Posterior cingulate gyrus (tissue), 11 donors: Measurements from ENCODE around the gene NCBP3.

Source experiments
- DNase-seq, 10 donors: peaks; one replicate each; pipeline versions ENCODE4 v3.0.0 to v3.0.0-alpha.2; 2020 to 2021; ENCODE audit warnings: mixed read lengths in 3 of 10
- intact Hi-C: fragments of 100-400 bp; cut with DNase I; formaldehyde crosslinking; loops from one replicate; pipeline ENCODE4 v1.15.1; 2023

Gene NCBP3

GRCh38 chr17:3765981-3766380 is 80.1 kb downstream of the NCBP3 start:
- intact Hi-C loops = no loop called here
- DNase-seq = peak in 2 of 10 donors; percentile 5 to 36

- DNase-seq = peak in 2 of 10 donors; percentile 23 to 71
- intact Hi-C loops = no loop called here
Observed at GRCh38 chr17:3763777-3764170, 82.3 kb downstream of the NCBP3 start.

- intact Hi-C loops = no loop called here
Observed at GRCh38 chr17:3762922-3763776, 82.9 kb downstream of the NCBP3 start.

GRCh38 chr17:3761918-3762380 is 84.1 kb downstream of the NCBP3 start:
- intact Hi-C loops = no loop called here
- peak in 2 of 10 donors; percentile 48 to 77 for DNase-seq

More at GRCh38 chr17:3762922-3763776, 82.9 kb downstream of the NCBP3 start:
- DNase-seq = peak in 2 of 10 donors; percentile 27 to 35

GRCh38 chr17:3761036-3761917 is 84.8 kb downstream of the NCBP3 start:
- intact Hi-C loops = no loop called here
- DNase-seq = peak in 2 of 10 donors; percentile 52 to 57

- DNase-seq = no peak
- intact Hi-C loops = no loop called here
Observed at GRCh38 chr17:3759597-3760216, 86.3 kb downstream of the NCBP3 start.

- DNase-seq = no peak
- intact Hi-C loops = no loop called here
Observed at GRCh38 chr17:3755335-3756030, 90.6 kb downstream of the NCBP3 start.

GRCh38 chr17:3754458-3755334 is 91.3 kb downstream of the NCBP3 start:
- no peak for DNase-seq
- intact Hi-C loops = no loop called here

GRCh38 chr17:3754066-3754457 is 92.0 kb downstream of the NCBP3 start:
- no peak for DNase-seq
- intact Hi-C loops = no loop called here

GRCh38 chr17:3753624-3754023 is 92.4 kb downstream of the NCBP3 start:
- intact Hi-C loops = no loop called here
- no peak for DNase-seq
